ENCODE results near the gene NOVA2.
A peak's percentile ranks its signal among the peaks of the same experiment; 100 is the strongest.

NOVA2 gene

GRCh38 chr19:45973553-45974338 is at the start of gene NOVA2:
Gene NOVA2 (minus strand): TSS chr19:45973865. CDS start chr19:45973351, 514 bp downstream.
- Histone ChIP-seq H3K36me3 (replicated peaks) (no peaks in the 10 kb centered on the region), H3K4me1 (no peaks in the 10 kb centered on the region), H3K4me3 (peak within 1 kb of the TSS; percentile 29), H3K27me3 (ENCODE audit: low read depth) (peaks cover 20% of the 10 kb centered on the region), H3K9me3 (no peaks in the 10 kb centered on the region)
- DNase-seq (ENCODE audit: low spot score in 2 of 2): peak; percentile 61 to 93
- in situ Hi-C loops (cut with MboI; ENCODE audit: low sequenced_read_pairs): no loop called here

- no peaks in the 10 kb centered on the region for H3K9me3 ChIP-seq
- in situ Hi-C loops (cut with MboI; ENCODE audit: low sequenced_read_pairs): no loop called here
- H3K4me1 ChIP-seq: no peaks in the 10 kb centered on the region
- no peak for DNase-seq (ENCODE audit: low spot score in 2 of 2)
- H3K36me3 ChIP-seq (replicated peaks): peaks cover under 1% of the 10 kb centered on the region; the same call in 1 of the 2 replicates
- H3K27me3 ChIP-seq (ENCODE audit: low read depth): no peaks in the 10 kb centered on the region
- H3K4me3 ChIP-seq: no peak overlapping the region
Observed at GRCh38 chr19:46023311-46023779, 49.7 kb upstream of the NOVA2 start.

- Histone ChIP-seq H3K27me3 (ENCODE audit: low read depth) (no peaks in the 10 kb centered on the region), H3K4me3 (no peak within 1 kb of the TSS), H3K9me3 (no peaks in the 10 kb centered on the region), H3K4me1 (no peaks in the 10 kb centered on the region), H3K36me3 (replicated peaks) (peaks cover 7% of the 10 kb centered on the region; the same call in 1 of the 2 replicates)
- in situ Hi-C loops (cut with MboI; ENCODE audit: low sequenced_read_pairs): no loop called here
- DNase-seq (ENCODE audit: low spot score in 2 of 2): no peak
Observed at GRCh38 chr19:46022431-46023310, 49.0 kb upstream of the NOVA2 start, which contains the start of gene PGLYRP1. Gene PGLYRP1 (minus strand): TSS chr19:46023053. CDS start chr19:46023021, 32 bp downstream.

GRCh38 chr19:46022061-46022430 is 48.4 kb upstream of the NOVA2 start:
- no peak overlapping the region for H3K4me3 ChIP-seq
- in situ Hi-C loops (cut with MboI; ENCODE audit: low sequenced_read_pairs): no loop called here

GRCh38 chr19:46021531-46022041 is 47.9 kb upstream of the NOVA2 start:
- H3K4me1 ChIP-seq: no peaks in the 10 kb centered on the region
- peaks cover 15% of the 10 kb centered on the region for H3K36me3 ChIP-seq (replicated peaks)
- H3K4me3 ChIP-seq: no peak overlapping the region
- DNase-seq (ENCODE audit: low spot score in 2 of 2): peak in 1 of 2 experiments; percentile 32
- in situ Hi-C loops (cut with MboI; ENCODE audit: low sequenced_read_pairs): no loop called here
- H3K27me3 ChIP-seq (ENCODE audit: low read depth): no peaks in the 10 kb centered on the region
- H3K9me3 ChIP-seq: no peaks in the 10 kb centered on the region

More at GRCh38 chr19:46022061-46022430, 48.4 kb upstream of the NOVA2 start:
- Histone ChIP-seq H3K36me3 (replicated peaks) (peaks cover 13% of the 10 kb centered on the region), H3K4me1 (no peaks in the 10 kb centered on the region), H3K27me3 (ENCODE audit: low read depth) (no peaks in the 10 kb centered on the region), H3K9me3 (no peaks in the 10 kb centered on the region)
- no peak for DNase-seq (ENCODE audit: low spot score in 2 of 2)

- in situ Hi-C loops (cut with MboI; ENCODE audit: low sequenced_read_pairs): no loop called here
- Histone ChIP-seq H3K36me3 (replicated peaks) (peaks cover 15% of the 10 kb centered on the region), H3K4me3 (no peak overlapping the region), H3K27me3 (ENCODE audit: low read depth) (no peaks in the 10 kb centered on the region), H3K4me1 (no peaks in the 10 kb centered on the region; the same call in 1 of the 2 replicates), H3K9me3 (no peaks in the 10 kb centered on the region)
- no peak for DNase-seq (ENCODE audit: low spot score in 2 of 2)
Observed at GRCh38 chr19:46020819-46021125, 47.1 kb upstream of the NOVA2 start.

GRCh38 chr19:46019270-46019669 is 45.6 kb upstream of the NOVA2 start:
- Histone ChIP-seq H3K36me3 (replicated peaks) (peaks cover 15% of the 10 kb centered on the region), H3K4me3 (no peak overlapping the region), H3K4me1 (no peaks in the 10 kb centered on the region; the same call in 1 of the 2 replicates), H3K27me3 (ENCODE audit: low read depth) (no peaks in the 10 kb centered on the region), H3K9me3 (no peaks in the 10 kb centered on the region)
- DNase-seq (ENCODE audit: low spot score in 2 of 2): no peak
- in situ Hi-C loops (cut with MboI; ENCODE audit: low sequenced_read_pairs): no loop called here

GRCh38 chr19:46018729-46019251 is 45.1 kb upstream of the NOVA2 start:
- no peak overlapping the region for H3K4me3 ChIP-seq
- DNase-seq (ENCODE audit: low spot score in 2 of 2): no peak
- no peaks in the 10 kb centered on the region; the same call in 1 of the 2 replicates for H3K4me1 ChIP-seq
- no peaks in the 10 kb centered on the region for H3K9me3 ChIP-seq
- in situ Hi-C loops (cut with MboI; ENCODE audit: low sequenced_read_pairs): no loop called here
- H3K36me3 ChIP-seq (replicated peaks): peaks cover 15% of the 10 kb centered on the region
- no peaks in the 10 kb centered on the region for H3K27me3 ChIP-seq (ENCODE audit: low read depth)

- Histone ChIP-seq H3K4me1 (no peaks in the 10 kb centered on the region; the same call in 1 of the 2 replicates), H3K4me3 (no peak overlapping the region), H3K27me3 (ENCODE audit: low read depth) (no peaks in the 10 kb centered on the region), H3K9me3 (no peaks in the 10 kb centered on the region), H3K36me3 (replicated peaks) (peaks cover 15% of the 10 kb centered on the region)
- in situ Hi-C loops (cut with MboI; ENCODE audit: low sequenced_read_pairs): no loop called here
- no peak for DNase-seq (ENCODE audit: low spot score in 2 of 2)
Observed at GRCh38 chr19:46017874-46018675, 44.4 kb upstream of the NOVA2 start.

- H3K4me1 ChIP-seq: no peaks in the 10 kb centered on the region; the same call in 1 of the 2 replicates
- H3K9me3 ChIP-seq: no peaks in the 10 kb centered on the region
- in situ Hi-C loops (cut with MboI; ENCODE audit: low sequenced_read_pairs): no loop called here
- no peaks in the 10 kb centered on the region for H3K27me3 ChIP-seq (ENCODE audit: low read depth)
- peaks cover 15% of the 10 kb centered on the region for H3K36me3 ChIP-seq (replicated peaks)
- DNase-seq (ENCODE audit: low spot score in 2 of 2): no peak
- H3K4me3 ChIP-seq: no peak overlapping the region
Observed at GRCh38 chr19:46017095-46017429, 43.4 kb upstream of the NOVA2 start.

- peak; percentile 70 to 89 for DNase-seq (ENCODE audit: low spot score in 2 of 2)
- no peaks in the 10 kb centered on the region for H3K27me3 ChIP-seq (ENCODE audit: low read depth)
- in situ Hi-C loops (cut with MboI; ENCODE audit: low sequenced_read_pairs): no loop called here
Observed at GRCh38 chr19:46016426-46017094, 42.9 kb upstream of the NOVA2 start.

GRCh38 chr19:46015687-46016425 is 42.2 kb upstream of the NOVA2 start:
- in situ Hi-C loops (cut with MboI; ENCODE audit: low sequenced_read_pairs): no loop called here
- Histone ChIP-seq H3K4me1 (no peaks in the 10 kb centered on the region; the same call in 1 of the 2 replicates), H3K36me3 (replicated peaks) (peaks cover 15% of the 10 kb centered on the region), H3K4me3 (no peak overlapping the region), H3K27me3 (ENCODE audit: low read depth) (no peaks in the 10 kb centered on the region), H3K9me3 (no peaks in the 10 kb centered on the region)
- no peak for DNase-seq (ENCODE audit: low spot score in 2 of 2)

More at GRCh38 chr19:46016426-46017094, 42.9 kb upstream of the NOVA2 start:
- H3K4me1 ChIP-seq: no peaks in the 10 kb centered on the region; the same call in 1 of the 2 replicates
- H3K36me3 ChIP-seq (replicated peaks): peaks cover 15% of the 10 kb centered on the region
- H3K9me3 ChIP-seq: no peaks in the 10 kb centered on the region
- no peak overlapping the region for H3K4me3 ChIP-seq
